IMR-90 (cell line): ENCODE data around the gene STK10. TPM values are rescaled to one million over a fixed set of nuclear protein-coding genes. Genes with fewer than 3 reads are reported as not detected.

Source experiments
- ATAC-seq: fragments of 200-7000 bp; cut with Tn5 transposase; 2 replicates; pipeline ENCODE4 v1.9.1; 2020; ENCODE audit warnings: low read depth, mild to moderate bottlenecking, moderate library complexity
- BruUV-seq: library from RNA; stranded (reverse); fragments of 400-500 nt; replicated peaks from 2 replicates; lab custom pipeline; 2021; lab: Mats Ljungman, UMichigan
- CTCF ChIA-PET: fragments of 300-600 bp; formaldehyde crosslinking; extraction: SDS; loops from one replicate; lab custom pipeline; 2021; ENCODE audit warnings: antibody characterized with exemption; lab: Yijun Ruan, JAX
- POLR2A ChIA-PET: fragments of 300-600 bp; sonication (Branson Sonifier 250); formaldehyde crosslinking; loops from one replicate; lab custom pipeline; 2022; ENCODE audit warnings: antibody characterized with exemption; ENCODE audit not compliant: unreplicated experiment; lab: Charles Lee
- DNase-seq: peaks from one replicate; pipeline ENCODE4 v3.0.0; 2013
- H2AFZ ChIP-seq: replicated peaks from 2 replicates; pipeline ENCODE3; 2013; ENCODE audit warnings: low read length, mild to moderate bottlenecking; ENCODE audit not compliant: poor library complexity
- H2AK5ac ChIP-seq: 2 replicates; pipeline ENCODE4 v1.6.1; 2013; ENCODE audit warnings: low read depth, low read length, inconsistent platforms
- H2AK9ac ChIP-seq: replicated peaks from 2 replicates; pipeline ENCODE3; 2013; ENCODE audit warnings: mild to moderate bottlenecking, low read depth, low read length, moderate library complexity; ENCODE audit not compliant: poor library complexity
- H2BK120ac ChIP-seq: 2 replicates; pipeline ENCODE4 v1.6.1; 2013; ENCODE audit warnings: low read depth, low read length, inconsistent platforms
- H2BK15ac ChIP-seq: 3 replicates; pipeline ENCODE4 v1.6.1; 2013; ENCODE audit warnings: low read depth, low read length, inconsistent platforms
- H2BK20ac ChIP-seq: 2 replicates; pipeline ENCODE4 v1.6.1; 2013; ENCODE audit warnings: low read depth, mild to moderate bottlenecking, inconsistent platforms, low read length, moderate library complexity
- H2BK5ac ChIP-seq: 2 replicates; pipeline ENCODE4 v1.6.1; 2013; ENCODE audit warnings: mild to moderate bottlenecking, low read depth, low read length, inconsistent platforms; ENCODE audit not compliant: poor library complexity, severe bottlenecking
- H3K14ac ChIP-seq: replicated peaks from 2 replicates; pipeline ENCODE4 v1.6.1; 2013; ENCODE audit warnings: low read depth, low read length, inconsistent platforms
- H3K18ac ChIP-seq: 2 replicates; pipeline ENCODE4 v1.6.1; 2013; ENCODE audit warnings: low read depth, low read length, control low read depth
- H3K23ac ChIP-seq: 2 replicates; pipeline ENCODE4 v1.6.1; 2013; ENCODE audit warnings: low read depth, low read length, inconsistent platforms
- H3K27ac ChIP-seq: 2 replicates; pipeline ENCODE4 v1.5.1; 2013; ENCODE audit warnings: mild to moderate bottlenecking, control low read depth, low read length; ENCODE audit not compliant: insufficient read depth
- H3K27me3 ChIP-seq: 2 replicates; pipeline ENCODE4 v1.6.1; 2013; ENCODE audit warnings: low read length; ENCODE audit not compliant: control insufficient read depth, insufficient read depth
- H3K36me3 ChIP-seq: 2 replicates; pipeline ENCODE4 v1.6.1; 2013; ENCODE audit warnings: low read length, mixed read lengths; ENCODE audit not compliant: control insufficient read depth, insufficient read depth
- H3K4ac ChIP-seq: 2 replicates; pipeline ENCODE4 v1.6.1; 2013; ENCODE audit warnings: low read depth, low read length, inconsistent platforms
- H3K4me1 ChIP-seq: 2 replicates; pipeline ENCODE4 v1.6.1; 2013; ENCODE audit warnings: low read length, mixed read lengths; ENCODE audit not compliant: control insufficient read depth, insufficient read depth
- H3K4me2 ChIP-seq: 2 replicates; pipeline ENCODE4 v1.6.1; 2013; ENCODE audit warnings: low read depth, mild to moderate bottlenecking, control low read depth, low read length, moderate library complexity
- H3K4me3 ChIP-seq: 2 replicates; pipeline ENCODE4 v1.5.1; 2013; ENCODE audit warnings: low read depth, mild to moderate bottlenecking, control low read depth, low read length, moderate library complexity; ENCODE audit not compliant: insufficient read depth
- H3K56ac ChIP-seq: 2 replicates; pipeline ENCODE4 v1.6.1; 2013; ENCODE audit warnings: low read length, inconsistent platforms; ENCODE audit not compliant: insufficient read depth; ENCODE audit errors: extremely low read depth
- H3K79me1 ChIP-seq, 2 experiments: 2 replicates each; pipeline ENCODE4 v1.6.1; 2013; ENCODE audit warnings: low read length in 2 of 2, inconsistent platforms in 1 of 2, low read depth in 1 of 2
- H3K9ac ChIP-seq: 2 replicates; pipeline ENCODE4 v1.6.1; 2013; ENCODE audit warnings: low read depth, low read length, control low read depth
- H3K9me1 ChIP-seq: 2 replicates; pipeline ENCODE4 v1.6.1; 2013; ENCODE audit warnings: low read length, inconsistent platforms; ENCODE audit not compliant: insufficient read depth
- H3K9me3 ChIP-seq: 2 replicates; pipeline ENCODE4 v1.6.1; 2013; ENCODE audit warnings: low read length; ENCODE audit not compliant: control insufficient read depth, insufficient read depth
- H4K20me1 ChIP-seq: 2 replicates; pipeline ENCODE4 v1.6.1; 2013; ENCODE audit warnings: low read length, inconsistent platforms; ENCODE audit not compliant: insufficient read depth
- H4K5ac ChIP-seq: 2 replicates; pipeline ENCODE4 v1.6.1; 2013; ENCODE audit warnings: mild to moderate bottlenecking, low read depth, low read length, control low read depth
- H4K8ac ChIP-seq, 2 experiments: 2 replicates each; pipeline ENCODE4 v1.6.1; 2013; ENCODE audit warnings: low read depth in 2 of 2, low read length in 2 of 2, control low read depth in 1 of 2, inconsistent platforms in 1 of 2
- H4K91ac ChIP-seq: 2 replicates; pipeline ENCODE4 v1.6.1; 2013; ENCODE audit warnings: low read depth, low read length, inconsistent platforms; ENCODE audit not compliant: insufficient read depth
- BHLHE40 ChIP-seq: fragments of 150-350 bp; IDR thresholded peaks from 2 replicates; pipeline ENCODE4 v1.6.1; 2016; ENCODE audit warnings: mild to moderate bottlenecking, low read depth, low read length
- CHD1 ChIP-seq: IDR thresholded peaks from 2 replicates; pipeline ENCODE4 v1.6.1; 2012; ENCODE audit warnings: low read depth, low read length, improper control_type of control experiment
- MAZ ChIP-seq: IDR thresholded peaks from 2 replicates; pipeline ENCODE4 v1.6.1; 2012; ENCODE audit warnings: low read depth, mild to moderate bottlenecking, low read length, improper control_type of control experiment, moderate library complexity, borderline replicate concordance
- MXI1 ChIP-seq: IDR thresholded peaks from 2 replicates; pipeline ENCODE4 v1.6.1; 2012; ENCODE audit warnings: low read depth, mild to moderate bottlenecking, low read length, moderate library complexity, borderline replicate concordance
- NFE2L2 ChIP-seq: fragments of 150-350 bp; IDR thresholded peaks from 2 replicates; pipeline ENCODE4 v1.6.1; 2016; ENCODE audit warnings: low read depth, mild to moderate bottlenecking, low read length
- POLR2A ChIP-seq: IDR thresholded peaks from 2 replicates; pipeline ENCODE4 v1.6.1; 2012; ENCODE audit warnings: mild to moderate bottlenecking, low read depth, low read length
- RCOR1 ChIP-seq: IDR thresholded peaks from 2 replicates; pipeline ENCODE4 v1.6.1; 2012; ENCODE audit warnings: mild to moderate bottlenecking, low read length, improper control_type of control experiment; ENCODE audit not compliant: insufficient replicate concordance
- RFX5 ChIP-seq: IDR thresholded peaks from 2 replicates; pipeline ENCODE4 v1.8.0; 2012; ENCODE audit warnings: low read depth, mild to moderate bottlenecking, low read length, moderate library complexity
- SMC3 ChIP-seq: fragments of 150-350 bp; IDR thresholded peaks from 2 replicates; pipeline ENCODE4 v1.6.1; 2016; ENCODE audit warnings: low read depth, mild to moderate bottlenecking, antibody characterized with exemption, low read length, moderate library complexity
- USF2 ChIP-seq: fragments of 150-350 bp; IDR thresholded peaks from 2 replicates; pipeline ENCODE4 v1.6.1; 2017; ENCODE audit warnings: mild to moderate bottlenecking, antibody characterized with exemption, low read length, low read depth
- dilution Hi-C: fragments of 300-500 bp; cut with HindIII; formaldehyde crosslinking; loops from one replicate; pipeline ENCODE4 v1.14.3; 2018; ENCODE audit warnings: low sequenced_read_pairs; ENCODE audit not compliant: unreplicated experiment
- in situ Hi-C: fragments of 300-500 bp; cut with MboI; formaldehyde crosslinking; loops from 3 replicates; pipeline ENCODE4 v1.14.3; 2019; ENCODE audit warnings: low sequenced_read_pairs, inconsistent platforms, mixed read lengths
- intact Hi-C: fragments of 100-400 bp; cut with micrococcal nuclease; formaldehyde crosslinking; loops from 2 replicates; pipeline ENCODE4 v1.10.0; 2022
- polyA plus RNA-seq, 3 experiments: library from polyadenylated mRNA; depleted of rRNA; stranded (reverse); fragments of >200 nt; gene quantifications; 2 replicates each; pipeline ENCODE4 v1.2.3, GENCODE V29; 2012; ENCODE audit warnings: low replicate concordance in 1 of 3
- total RNA-seq: library from RNA; depleted of rRNA; stranded (reverse); fragments of >200 nt; gene quantifications from 2 replicates; pipeline ENCODE4 v1.2.3, GENCODE V29; 2012
- TF ChIP-seq, protein P1 (sequence below): fragments of 150-350 bp; IDR thresholded peaks from 2 replicates; pipeline ENCODE4 v1.6.1; 2016; ENCODE audit warnings: low read depth, mild to moderate bottlenecking, low read length, moderate library complexity, borderline replicate concordance
- TF ChIP-seq, protein P2 (sequence below): conservative IDR thresholded peaks from 2 replicates; pipeline ENCODE4 v1.5.1; 2012; ENCODE audit warnings: mild to moderate bottlenecking, low read depth, low read length, improper control_type of control experiment

The STK10 gene
- total and polyA plus RNA-seq, 2 of the 4 experiments (the other 2 are of a cell fraction), result 15.4 to 18.5 TPM

DNA sequence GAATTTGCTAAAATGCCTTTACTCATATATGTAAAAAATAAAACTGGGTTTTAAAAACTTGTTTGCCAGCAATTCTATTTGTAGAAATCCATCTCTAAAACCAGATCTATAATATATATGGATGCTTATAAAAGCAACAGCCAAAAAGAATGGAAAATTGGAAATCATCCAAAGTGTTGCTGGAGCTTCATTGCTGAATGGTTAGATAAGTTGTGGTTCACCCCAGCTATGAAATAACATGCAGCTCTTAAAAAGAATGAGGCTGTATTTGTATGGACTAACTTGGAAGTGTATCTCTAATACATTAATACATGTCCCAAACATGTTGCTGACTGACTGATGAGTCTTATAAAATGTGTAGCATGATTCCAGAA is 76.2 kb downstream of the STK10 start:
- Histone ChIP-seq H2AK9ac (no peak overlapping the region), H4K8ac (no peak overlapping the region), H3K9me3 (no peaks in the 10 kb centered on the region), H3K9ac (no peak overlapping the region), H2BK120ac (0 out of 2 replicates have a peak overlapping the region, but pooled peaks have one; percentile 63), H3K4me1 (peaks cover 19% of the 10 kb centered on the region), H3K56ac (no peak overlapping the region), H3K18ac (peak overlapping the region; percentile 66; the same call in 1 of the 2 replicates), H3K27me3 (no peaks in the 10 kb centered on the region), H2AFZ (no peak overlapping the region), H2BK20ac (no peak overlapping the region), H3K27ac (peak overlapping the region; percentile 83; the same call in 1 of the 2 replicates), H3K4me2 (peak overlapping the region; percentile 60), H3K23ac (no peak overlapping the region), H2BK5ac (peak overlapping the region; percentile 64), H2BK15ac (no peak overlapping the region), H3K14ac (no peak overlapping the region), H4K91ac (no peak overlapping the region), H3K9me1 (no peaks in the 10 kb centered on the region), H3K4me3 (no peak overlapping the region), H4K20me1 (no peaks in the 10 kb centered on the region), H3K4ac (no peak overlapping the region), H3K79me1 (peaks cover 3 to 41% of the 10 kb centered on the region in 2 experiments; a peak in 3 of 4 replicates), H4K5ac (no peak overlapping the region), H3K36me3 (peaks cover 11% of the 10 kb centered on the region; the same call in 1 of the 2 replicates), H2AK5ac (no peak overlapping the region)
- ChIA-PET CTCF (interaction anchor here (0.5 to 0.6 kb wide), 2 partner anchors 44 to 1222 kb away, joined by 3 to 4 read pairs; no protein-coding TSS in a partner anchor), POLR2A (no interaction called here)
- TF ChIP-seq MXI1 (no peak), RCOR1 (no peak), BHLHE40 (no peak), MAZ (no peak), CHD1 (no peak), RFX5 (no peak), SMC3 (no peak), NFE2L2 (no peak), POLR2A (no peak), USF2 (no peak)
- TF ChIP-seq, protein P1, sequence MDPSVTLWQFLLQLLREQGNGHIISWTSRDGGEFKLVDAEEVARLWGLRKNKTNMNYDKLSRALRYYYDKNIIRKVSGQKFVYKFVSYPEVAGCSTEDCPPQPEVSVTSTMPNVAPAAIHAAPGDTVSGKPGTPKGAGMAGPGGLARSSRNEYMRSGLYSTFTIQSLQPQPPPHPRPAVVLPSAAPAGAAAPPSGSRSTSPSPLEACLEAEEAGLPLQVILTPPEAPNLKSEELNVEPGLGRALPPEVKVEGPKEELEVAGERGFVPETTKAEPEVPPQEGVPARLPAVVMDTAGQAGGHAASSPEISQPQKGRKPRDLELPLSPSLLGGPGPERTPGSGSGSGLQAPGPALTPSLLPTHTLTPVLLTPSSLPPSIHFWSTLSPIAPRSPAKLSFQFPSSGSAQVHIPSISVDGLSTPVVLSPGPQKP, result no peak
- TF ChIP-seq, protein P2, sequence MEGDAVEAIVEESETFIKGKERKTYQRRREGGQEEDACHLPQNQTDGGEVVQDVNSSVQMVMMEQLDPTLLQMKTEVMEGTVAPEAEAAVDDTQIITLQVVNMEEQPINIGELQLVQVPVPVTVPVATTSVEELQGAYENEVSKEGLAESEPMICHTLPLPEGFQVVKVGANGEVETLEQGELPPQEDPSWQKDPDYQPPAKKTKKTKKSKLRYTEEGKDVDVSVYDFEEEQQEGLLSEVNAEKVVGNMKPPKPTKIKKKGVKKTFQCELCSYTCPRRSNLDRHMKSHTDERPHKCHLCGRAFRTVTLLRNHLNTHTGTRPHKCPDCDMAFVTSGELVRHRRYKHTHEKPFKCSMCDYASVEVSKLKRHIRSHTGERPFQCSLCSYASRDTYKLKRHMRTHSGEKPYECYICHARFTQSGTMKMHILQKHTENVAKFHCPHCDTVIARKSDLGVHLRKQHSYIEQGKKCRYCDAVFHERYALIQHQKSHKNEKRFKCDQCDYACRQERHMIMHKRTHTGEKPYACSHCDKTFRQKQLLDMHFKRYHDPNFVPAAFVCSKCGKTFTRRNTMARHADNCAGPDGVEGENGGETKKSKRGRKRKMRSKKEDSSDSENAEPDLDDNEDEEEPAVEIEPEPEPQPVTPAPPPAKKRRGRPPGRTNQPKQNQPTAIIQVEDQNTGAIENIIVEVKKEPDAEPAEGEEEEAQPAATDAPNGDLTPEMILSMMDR, result no peak
- in situ Hi-C loops, result no loop called here
- intact Hi-C loops, result no loop called here
- DNase-seq (peak; percentile 90), ATAC-seq (peak; percentile 52)
- no TSS peak for BruUV-seq
- dilution Hi-C loops, result no loop called here
